Activated CD8-positive, alpha-beta memory T cell treated with anti-CD3 and anti-CD28 coated beads, Interleukin-2, amount 50 U/mL, for 24 hours (primary cell): Measurements from ENCODE around the gene GATAD1.
"Not testable (repeated sequence)": the region's sequence is repeated elsewhere in the genome, so short reads cannot be mapped to it uniquely, and the experiment has no call there.

Experiments used
- DNase-seq: peaks from one replicate; pipeline ENCODE4 v3.0.0-alpha.2; 2020; ENCODE audit errors: extremely low read depth

GATAD1 gene

DNA sequence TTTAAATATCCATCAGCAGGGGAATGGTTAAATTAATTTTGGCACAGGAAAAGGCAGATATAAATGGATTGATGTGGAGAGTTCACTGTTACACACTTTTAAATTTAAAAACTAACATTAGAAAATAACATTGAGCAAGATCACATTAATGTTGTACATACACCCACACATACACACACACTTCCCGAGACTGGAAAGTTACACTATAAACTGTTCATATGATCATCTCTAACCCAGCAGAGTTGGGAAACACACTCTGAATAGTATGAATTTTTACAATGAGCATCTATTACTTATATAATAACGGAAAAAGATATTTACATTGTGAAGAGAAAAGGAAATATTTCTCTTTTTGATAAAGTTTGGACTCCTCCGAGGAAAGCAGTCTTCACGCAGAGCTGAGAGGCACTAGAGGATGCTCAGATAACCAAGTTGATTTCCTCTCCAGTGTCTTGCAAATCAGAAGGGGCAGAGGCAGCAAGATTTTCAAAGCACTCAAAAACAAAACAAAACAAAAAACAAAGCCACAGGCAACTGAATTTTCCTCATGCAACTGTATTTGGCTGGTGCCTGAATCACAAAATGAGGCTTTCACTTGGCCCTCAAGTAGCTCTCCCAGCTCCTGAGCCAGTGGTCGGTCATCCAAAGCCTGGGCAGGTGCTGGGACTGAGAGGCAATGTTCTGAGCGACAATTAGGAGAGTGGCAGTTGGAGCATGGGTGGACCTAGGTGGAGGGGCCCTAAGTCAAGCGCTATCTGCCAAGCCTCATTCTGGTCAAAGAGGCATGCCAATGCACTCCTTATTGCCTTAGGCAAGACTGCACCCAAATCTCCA, 10.5 kb upstream of the GATAD1 start:
- no peak for DNase-seq

GRCh38 chr7:92437956-92438491, 9.3 kb upstream of the GATAD1 start:
- no peak for DNase-seq

- not testable (repeated sequence) for DNase-seq
Measured at GRCh38 chr7:92442720-92443119, 4.6 kb upstream of the GATAD1 start.

DNA sequence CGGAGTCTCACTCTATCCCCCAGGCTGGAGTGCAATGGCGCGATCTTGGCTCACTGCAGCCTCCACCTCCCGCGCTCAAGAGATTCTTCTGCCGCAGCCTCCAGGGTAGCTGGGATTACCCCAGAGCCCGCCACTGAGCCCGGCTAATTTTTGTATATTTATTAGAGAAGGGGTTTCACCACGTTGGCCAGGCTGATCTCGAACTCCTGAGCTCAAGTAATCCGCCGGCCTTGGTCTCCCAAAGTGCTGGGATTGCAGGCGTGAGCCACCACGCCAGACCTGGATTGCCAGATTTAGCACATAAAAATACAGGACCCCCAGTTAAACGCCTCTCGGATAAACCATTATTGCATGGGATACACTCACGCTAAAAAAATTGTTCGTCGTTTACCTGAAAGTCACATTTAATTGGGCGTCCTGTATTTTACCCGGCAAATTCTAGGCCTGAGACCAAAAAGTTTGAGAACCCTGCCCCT, 375 bp upstream of the GATAD1 start:
- no peak for DNase-seq

GRCh38 chr7:92448205-92448747, 994 bp downstream of the GATAD1 start:
- DNase-seq, result peak; percentile 23

DNA sequence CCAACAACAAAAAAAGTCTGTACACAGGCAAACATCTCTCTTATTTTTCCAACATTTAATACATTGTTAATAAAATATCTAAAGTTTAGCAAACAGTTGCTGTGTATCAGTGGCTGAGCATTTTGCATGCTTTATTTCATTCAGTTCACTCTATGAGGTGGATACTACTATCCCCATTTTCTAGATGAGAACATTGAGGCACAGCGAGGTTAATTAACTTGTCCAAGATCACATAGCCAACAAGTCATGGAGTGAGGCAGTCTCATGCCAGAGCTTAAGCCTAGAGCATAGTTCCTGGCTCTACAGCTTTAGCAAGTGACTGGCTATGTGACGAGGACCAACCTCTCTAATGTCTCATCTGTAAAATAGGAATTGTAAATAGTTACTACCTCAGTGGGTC, 4.4 kb downstream of the GATAD1 start:
- DNase-seq, result no peak

GRCh38 chr7:92456236-92456635, 9.0 kb downstream of the GATAD1 start:
- no peak for DNase-seq

GRCh38 chr7:92460109-92460508, 12.8 kb downstream of the GATAD1 start:
- DNase-seq, result no peak

DNA sequence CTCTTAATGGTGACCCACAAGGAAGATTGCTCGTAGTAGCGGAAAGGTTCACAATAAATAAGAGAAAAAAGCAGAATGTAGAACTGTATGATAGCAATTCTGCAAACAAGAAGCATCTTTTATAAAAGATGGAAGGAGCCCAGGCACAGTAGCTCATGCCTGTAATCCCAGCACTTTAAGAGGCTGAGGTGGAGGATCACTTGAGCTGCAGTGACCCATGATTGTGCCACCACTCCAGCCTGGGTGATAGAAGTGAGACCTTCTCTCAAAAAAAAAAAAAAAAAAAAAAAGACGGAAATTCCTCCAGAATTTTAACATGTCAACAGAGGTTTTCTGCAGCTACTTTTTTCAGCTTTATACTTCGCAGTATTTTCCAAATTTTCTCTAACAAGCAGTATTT, 13.2 kb downstream of the GATAD1 start:
- no peak for DNase-seq

- no peak for DNase-seq
Measured at GRCh38 chr7:92461027-92462003, 14.0 kb downstream of the GATAD1 start.

GRCh38 chr7:92462560-92462959, 15.3 kb downstream of the GATAD1 start:
- DNase-seq, result no peak

- DNase-seq, result no peak
Measured at GRCh38 chr7:92464515-92464914, 17.2 kb downstream of the GATAD1 start.

GRCh38 chr7:92466682-92467081, 19.4 kb downstream of the GATAD1 start:
- no peak for DNase-seq

GRCh38 chr7:92468589-92468988, 21.3 kb downstream of the GATAD1 start:
- DNase-seq, result not testable (repeated sequence)

DNA sequence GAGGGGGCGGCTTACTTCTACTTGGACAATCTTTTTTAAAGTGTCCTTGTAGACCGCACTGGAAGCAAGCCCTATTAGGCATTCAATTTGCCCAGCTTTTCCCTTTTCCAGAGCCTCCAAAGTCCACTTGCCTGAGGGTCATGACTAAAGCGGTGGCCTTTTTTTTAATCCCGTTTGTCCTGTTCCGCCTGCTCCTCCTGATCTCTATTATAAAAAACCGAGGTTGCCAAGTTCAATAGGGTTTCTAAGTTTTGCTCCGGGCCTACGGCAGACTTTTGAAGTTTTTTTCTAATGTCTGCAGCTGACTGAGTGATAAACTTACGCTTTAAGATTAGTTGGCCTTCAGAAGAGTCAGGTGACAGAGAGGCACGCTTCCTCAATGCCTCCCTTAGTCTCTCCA, 26.7 kb downstream of the GATAD1 start:
- not testable (repeated sequence) for DNase-seq

DNA sequence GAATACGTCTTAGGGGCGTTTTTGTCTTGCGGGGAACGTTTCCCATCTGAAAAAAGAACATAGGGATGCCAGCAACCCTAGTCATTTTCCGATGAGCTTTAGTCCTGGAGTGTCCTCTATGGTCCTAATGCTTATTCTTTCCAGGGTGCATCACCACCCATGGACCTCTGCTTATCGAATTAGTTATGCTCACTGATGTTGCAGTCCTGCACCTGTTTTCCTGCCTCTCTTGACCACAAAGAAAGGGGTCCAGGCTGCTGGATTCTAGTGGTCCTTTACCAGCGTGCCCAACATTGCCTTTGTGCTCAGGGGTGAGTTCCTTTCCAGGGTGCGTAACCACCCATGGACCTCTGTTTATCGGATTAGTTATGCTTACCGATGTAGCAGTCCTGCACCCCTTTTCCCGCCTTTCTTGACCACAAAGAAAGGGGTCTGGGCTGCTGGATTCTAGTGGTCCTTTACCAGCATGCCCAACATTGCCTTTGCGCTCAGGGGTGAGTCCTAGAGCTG, 28.0 kb downstream of the GATAD1 start:
- not testable (repeated sequence) for DNase-seq

DNA sequence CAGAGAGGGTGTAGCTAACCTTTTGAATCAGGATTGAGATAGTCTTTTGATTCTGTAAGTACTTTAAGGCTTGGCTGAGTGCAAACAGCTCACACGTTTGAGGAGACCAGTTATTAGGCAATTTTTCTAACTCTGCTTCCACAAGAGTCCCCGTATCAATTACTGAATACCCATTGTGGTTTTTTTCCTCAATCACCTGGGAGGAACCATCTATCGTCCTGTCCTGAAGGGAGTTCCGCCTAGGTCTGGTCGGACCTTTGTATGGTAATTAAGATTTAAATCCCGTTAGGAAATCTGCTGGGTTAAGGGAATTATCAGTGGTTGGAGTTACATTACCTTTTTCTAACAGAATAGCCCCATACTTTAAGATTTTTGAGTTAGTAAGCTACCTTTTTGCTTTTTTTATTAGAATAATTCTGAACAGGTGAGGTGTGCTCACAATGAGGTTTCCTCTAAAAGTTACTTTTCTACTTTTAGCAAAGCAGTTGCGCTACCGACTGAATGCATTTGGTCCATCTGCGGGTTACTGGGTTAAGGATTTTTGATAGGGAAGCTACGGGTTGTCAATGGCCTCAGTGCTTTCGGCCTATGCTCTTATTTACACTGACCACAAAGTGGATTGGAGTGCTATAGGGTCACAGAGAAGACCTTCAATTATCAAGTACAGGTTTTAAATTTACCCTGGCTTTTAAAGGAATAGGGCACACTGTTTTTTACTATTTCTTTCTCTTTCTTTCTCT, 28.7 kb downstream of the GATAD1 start:
- DNase-seq, result not testable (repeated sequence)

- DNase-seq, result not testable (repeated sequence)
Measured at GRCh38 chr7:92477681-92478080, 30.4 kb downstream of the GATAD1 start, which contains the start of gene ERVW-1. Gene ERVW-1, minus strand, starts transcription at chr7:92477946. Its CDS starts 7,565 bp downstream, at chr7:92470381.

- no peak for DNase-seq
Measured at GRCh38 chr7:92478095-92478494, 30.8 kb downstream of the GATAD1 start.

DNA sequence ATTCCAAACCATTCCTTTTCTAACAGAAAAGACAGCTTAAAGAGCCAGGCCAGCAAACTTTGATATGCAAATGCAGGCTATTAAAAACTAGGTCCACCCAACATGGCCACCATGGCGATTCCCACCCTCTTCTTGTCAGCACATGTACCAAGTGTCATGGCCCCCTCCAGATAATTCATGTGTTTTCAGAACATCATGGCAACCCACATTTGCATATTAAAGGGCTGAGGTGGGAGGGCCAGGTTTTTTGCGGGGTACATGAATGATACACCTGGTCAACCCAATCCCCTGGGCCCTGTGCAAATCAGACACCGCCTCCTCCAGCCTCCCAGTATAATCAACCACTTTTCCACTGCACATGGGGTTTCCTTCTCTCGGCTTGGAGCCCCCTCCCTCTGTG, 31.4 kb downstream of the GATAD1 start:
- DNase-seq, result no peak

GRCh38 chr7:92479146-92479545, 31.9 kb downstream of the GATAD1 start:
- DNase-seq, result not testable (repeated sequence)
